CD4-positive, alpha-beta T cell (primary cell): ENCODE results near the gene AKAP12. TPM values are rescaled to one million over a fixed set of nuclear protein-coding genes. Genes with fewer than 3 reads are reported as not detected.

Experiments
- ATAC-seq: fragments of 200-7000 bp; cut with Tn5 transposase; one replicate; pipeline ENCODE4 v1.10.0; 2022; ENCODE audit warnings: mild to moderate bottlenecking; ENCODE audit not compliant: poor library complexity
- CTCF ChIA-PET: fragments of 350-600 bp; sonication (Branson Sonifier 250); formaldehyde crosslinking; loops from one replicate; lab custom pipeline; 2021; ENCODE audit warnings: antibody characterized with exemption, inconsistent platforms; lab: Charles Lee
- POLR2A ChIA-PET: fragments of 350-600 bp; sonication (Branson Sonifier 250); formaldehyde crosslinking; loops from one replicate; lab custom pipeline; 2021; ENCODE audit warnings: antibody characterized with exemption, inconsistent platforms; lab: Charles Lee
- DNase-seq, 14 experiments: peaks; one replicate each; pipeline ENCODE4 v3.0.0-alpha.2; 2013 to 2020; ENCODE audit warnings: mixed read lengths in 2 of 14
- H3K27ac ChIP-seq, 2 donors: one replicate each; pipeline versions ENCODE4 v1.5.1 to v1.7.0; 2013; ENCODE audit warnings: low read length in 2 of 2, low read depth in 1 of 2, mild to moderate bottlenecking in 1 of 2
- H3K27me3 ChIP-seq, 2 experiments: 1 replicate in 1 of 2; 2 replicates in 1 of 2; pipeline versions ENCODE4 v1.6.1 to v1.7.0; 2013; ENCODE audit warnings: low read length in 2 of 2, control low read depth in 1 of 2, mild to moderate bottlenecking in 1 of 2, moderate library complexity in 1 of 2; ENCODE audit not compliant: insufficient read depth in 2 of 2, control insufficient read depth in 1 of 2
- H3K36me3 ChIP-seq: one replicate; pipeline ENCODE4 v1.6.1; 2013; ENCODE audit warnings: low read length, control low read depth; ENCODE audit not compliant: insufficient read depth
- H3K4me1 ChIP-seq: one replicate; pipeline ENCODE4 v1.6.1; 2013; ENCODE audit warnings: low read length, control low read depth; ENCODE audit not compliant: insufficient read depth
- H3K4me3 ChIP-seq: one replicate; pipeline ENCODE4 v1.5.1; 2013; ENCODE audit warnings: mild to moderate bottlenecking, low read length, moderate library complexity
- H3K9me3 ChIP-seq, 2 experiments: 1 replicate in 1 of 2; 2 replicates in 1 of 2; pipeline versions ENCODE4 v1.6.1 to v1.7.0; 2013; ENCODE audit warnings: low read length in 2 of 2, mild to moderate bottlenecking in 2 of 2, control low read depth in 1 of 2, moderate library complexity in 1 of 2; ENCODE audit not compliant: control insufficient read depth in 1 of 2, insufficient read depth in 1 of 2
- H3K27ac Mint-ChIP-seq: one replicate; pipeline ENCODE4 v1.8.0; 2020; ENCODE audit warnings: mixed read lengths
- H3K27me3 Mint-ChIP-seq: one replicate; pipeline ENCODE4 v1.8.0; 2021; ENCODE audit warnings: mixed read lengths
- H3K36me3 Mint-ChIP-seq: one replicate; pipeline ENCODE4 v1.8.0; 2021; ENCODE audit warnings: low read depth, mixed read lengths
- H3K4me1 Mint-ChIP-seq: one replicate; pipeline ENCODE4 v1.8.0; 2021; ENCODE audit warnings: low read depth, mixed read lengths
- H3K4me3 Mint-ChIP-seq: one replicate; pipeline ENCODE4 v1.8.0; 2020; ENCODE audit warnings: mild to moderate bottlenecking, mixed read lengths
- H3K9me3 Mint-ChIP-seq: one replicate; pipeline ENCODE4 v1.8.0; 2020; ENCODE audit warnings: mixed read lengths
- intact Hi-C, 2 experiments: fragments of 100-400 bp; cut with DNase I in 1 of 2; cut with micrococcal nuclease in 1 of 2; formaldehyde crosslinking; loops; one replicate each; pipeline versions ENCODE4 v1.15.1 to v1.9.0; 2023 to 2025; cut with DNase I, micrococcal nuclease
- total RNA-seq, 174 experiments: library from RNA in 2 of 174; stranded (reverse) in 2 of 174; gene quantifications; one replicate each; pipeline ENCODE4 v1.2.3 and lab custom pipeline; 2021 to 2026
- TF ChIP-seq, protein P1 (sequence below): fragments of 200-600 bp; IDR thresholded peaks from one replicate; pipeline ENCODE4 v1.8.0; 2022; ENCODE audit warnings: antibody characterized with exemption, mild to moderate bottlenecking

AKAP12 gene
- total RNA-seq, 2 experiments from 2014 or later: 0.03 to 0.05 TPM

DNA sequence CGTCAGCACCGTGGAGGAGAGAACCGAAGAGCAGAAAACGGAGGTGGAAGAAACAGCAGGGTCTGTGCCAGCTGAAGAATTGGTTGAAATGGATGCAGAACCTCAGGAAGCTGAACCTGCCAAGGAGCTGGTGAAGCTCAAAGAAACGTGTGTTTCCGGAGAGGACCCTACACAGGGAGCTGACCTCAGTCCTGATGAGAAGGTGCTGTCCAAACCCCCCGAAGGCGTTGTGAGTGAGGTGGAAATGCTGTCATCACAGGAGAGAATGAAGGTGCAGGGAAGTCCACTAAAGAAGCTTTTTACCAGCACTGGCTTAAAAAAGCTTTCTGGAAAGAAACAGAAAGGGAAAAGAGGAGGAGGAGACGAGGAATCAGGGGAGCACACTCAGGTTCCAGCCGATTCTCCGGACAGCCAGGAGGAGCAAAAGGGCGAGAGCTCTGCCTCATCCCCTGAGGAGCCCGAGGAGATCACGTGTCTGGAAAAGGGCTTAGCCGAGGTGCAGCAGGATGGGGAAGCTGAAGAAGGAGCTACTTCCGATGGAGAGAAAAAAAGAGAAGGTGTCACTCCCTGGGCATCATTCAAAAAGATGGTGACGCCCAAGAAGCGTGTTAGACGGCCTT lies 110.0 kb downstream of the AKAP12 start:
- no peak for DNase-seq
- intact Hi-C loops: loop anchor here in 1 of 2 experiments (5.0 kb wide), 1 partner anchor 53 kb away; no protein-coding TSS in a partner anchor
- H3K36me3 ChIP-seq: no peaks in the 10 kb centered on the region
- H3K4me1 ChIP-seq: peaks cover 11% of the 10 kb centered on the region
- Mint-ChIP-seq H3K36me3 (no peaks in the 10 kb centered on the region), H3K4me1 (no peaks in the 10 kb centered on the region), H3K27me3 (no peaks in the 10 kb centered on the region), H3K9me3 (no peaks in the 10 kb centered on the region), H3K4me3 (no peak overlapping the region), H3K27ac (no peak overlapping the region)
- H3K27me3 ChIP-seq: no peaks in the 10 kb centered on the region
- ChIA-PET POLR2A (interaction anchor here (0.8 to 1.0 kb wide), 2 partner anchors 13 to 40 kb away, joined by 3 read pairs; no protein-coding TSS in a partner anchor), CTCF (interaction anchor here (1.5 kb wide), 1 partner anchor 26 kb away, joined by 4 read pairs; no protein-coding TSS in a partner anchor)
- ATAC-seq: no peak
- no peaks in the 10 kb centered on the region for H3K9me3 ChIP-seq
- H3K4me3 ChIP-seq: no peak overlapping the region
- TF ChIP-seq, protein P1, sequence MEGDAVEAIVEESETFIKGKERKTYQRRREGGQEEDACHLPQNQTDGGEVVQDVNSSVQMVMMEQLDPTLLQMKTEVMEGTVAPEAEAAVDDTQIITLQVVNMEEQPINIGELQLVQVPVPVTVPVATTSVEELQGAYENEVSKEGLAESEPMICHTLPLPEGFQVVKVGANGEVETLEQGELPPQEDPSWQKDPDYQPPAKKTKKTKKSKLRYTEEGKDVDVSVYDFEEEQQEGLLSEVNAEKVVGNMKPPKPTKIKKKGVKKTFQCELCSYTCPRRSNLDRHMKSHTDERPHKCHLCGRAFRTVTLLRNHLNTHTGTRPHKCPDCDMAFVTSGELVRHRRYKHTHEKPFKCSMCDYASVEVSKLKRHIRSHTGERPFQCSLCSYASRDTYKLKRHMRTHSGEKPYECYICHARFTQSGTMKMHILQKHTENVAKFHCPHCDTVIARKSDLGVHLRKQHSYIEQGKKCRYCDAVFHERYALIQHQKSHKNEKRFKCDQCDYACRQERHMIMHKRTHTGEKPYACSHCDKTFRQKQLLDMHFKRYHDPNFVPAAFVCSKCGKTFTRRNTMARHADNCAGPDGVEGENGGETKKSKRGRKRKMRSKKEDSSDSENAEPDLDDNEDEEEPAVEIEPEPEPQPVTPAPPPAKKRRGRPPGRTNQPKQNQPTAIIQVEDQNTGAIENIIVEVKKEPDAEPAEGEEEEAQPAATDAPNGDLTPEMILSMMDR: no peak
- no peak overlapping the region for H3K27ac ChIP-seq

DNA sequence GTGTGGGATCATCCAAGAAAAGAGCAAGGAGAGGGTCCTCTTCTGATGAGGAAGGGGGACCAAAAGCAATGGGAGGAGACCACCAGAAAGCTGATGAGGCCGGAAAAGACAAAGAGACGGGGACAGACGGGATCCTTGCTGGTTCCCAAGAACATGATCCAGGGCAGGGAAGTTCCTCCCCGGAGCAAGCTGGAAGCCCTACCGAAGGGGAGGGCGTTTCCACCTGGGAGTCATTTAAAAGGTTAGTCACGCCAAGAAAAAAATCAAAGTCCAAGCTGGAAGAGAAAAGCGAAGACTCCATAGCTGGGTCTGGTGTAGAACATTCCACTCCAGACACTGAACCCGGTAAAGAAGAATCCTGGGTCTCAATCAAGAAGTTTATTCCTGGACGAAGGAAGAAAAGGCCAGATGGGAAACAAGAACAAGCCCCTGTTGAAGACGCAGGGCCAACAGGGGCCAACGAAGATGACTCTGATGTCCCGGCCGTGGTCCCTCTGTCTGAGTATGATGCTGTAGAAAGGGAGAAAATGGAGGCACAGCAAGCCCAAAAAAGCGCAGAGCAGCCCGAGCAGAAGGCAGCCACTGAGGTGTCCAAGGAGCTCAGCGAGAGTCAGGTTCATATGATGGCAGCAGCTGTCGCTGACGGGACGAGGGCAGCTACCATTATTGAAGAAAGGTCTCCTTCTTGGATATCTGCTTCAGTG lies 110.8 kb downstream of the AKAP12 start:
- Histone ChIP-seq H3K4me3 (no peak overlapping the region), H3K36me3 (no peaks in the 10 kb centered on the region), H3K27me3 (no peaks in the 10 kb centered on the region), H3K9me3 (no peaks in the 10 kb centered on the region), H3K4me1 (peaks cover 11% of the 10 kb centered on the region), H3K27ac (no peak overlapping the region)
- H3K27me3 Mint-ChIP-seq: no peaks in the 10 kb centered on the region
- TF ChIP-seq, protein P1: no peak
- H3K36me3 Mint-ChIP-seq: no peaks in the 10 kb centered on the region
- intact Hi-C loops: loop anchor here in 1 of 2 experiments (5.0 kb wide), 1 partner anchor 52 kb away; no protein-coding TSS in a partner anchor
- no peak overlapping the region for H3K27ac Mint-ChIP-seq
- no peaks in the 10 kb centered on the region for H3K9me3 Mint-ChIP-seq
- CTCF ChIA-PET: interaction anchor here (1.5 kb wide), 1 partner anchor 26 kb away, joined by 4 read pairs; no protein-coding TSS in a partner anchor
- no peak overlapping the region for H3K4me3 Mint-ChIP-seq
- POLR2A ChIA-PET: interaction anchor here (0.8 to 1.0 kb wide), 2 partner anchors 14 to 39 kb away, joined by 3 read pairs; no protein-coding TSS in a partner anchor
- DNase-seq: no peak
- H3K4me1 Mint-ChIP-seq: no peaks in the 10 kb centered on the region
- no peak for ATAC-seq

DNA sequence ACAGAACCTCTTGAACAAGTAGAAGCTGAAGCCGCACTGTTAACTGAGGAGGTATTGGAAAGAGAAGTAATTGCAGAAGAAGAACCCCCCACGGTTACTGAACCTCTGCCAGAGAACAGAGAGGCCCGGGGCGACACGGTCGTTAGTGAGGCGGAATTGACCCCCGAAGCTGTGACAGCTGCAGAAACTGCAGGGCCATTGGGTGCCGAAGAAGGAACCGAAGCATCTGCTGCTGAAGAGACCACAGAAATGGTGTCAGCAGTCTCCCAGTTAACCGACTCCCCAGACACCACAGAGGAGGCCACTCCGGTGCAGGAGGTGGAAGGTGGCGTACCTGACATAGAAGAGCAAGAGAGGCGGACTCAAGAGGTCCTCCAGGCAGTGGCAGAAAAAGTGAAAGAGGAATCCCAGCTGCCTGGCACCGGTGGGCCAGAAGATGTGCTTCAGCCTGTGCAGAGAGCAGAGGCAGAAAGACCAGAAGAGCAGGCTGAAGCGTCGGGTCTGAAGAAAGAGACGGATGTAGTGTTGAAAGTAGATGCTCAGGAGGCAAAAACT lies 111.5 kb downstream of the AKAP12 start:
- H3K36me3 ChIP-seq: no peaks in the 10 kb centered on the region
- no peak overlapping the region for H3K4me3 Mint-ChIP-seq
- H3K27me3 Mint-ChIP-seq: no peaks in the 10 kb centered on the region
- H3K4me3 ChIP-seq: no peak overlapping the region
- no peak overlapping the region for H3K27ac ChIP-seq
- DNase-seq (no peak), ATAC-seq (no peak)
- CTCF ChIA-PET: no interaction called here
- H3K9me3 ChIP-seq: no peaks in the 10 kb centered on the region
- H3K27ac Mint-ChIP-seq: no peak overlapping the region
- H3K27me3 ChIP-seq: no peaks in the 10 kb centered on the region
- POLR2A ChIA-PET: no interaction called here
- intact Hi-C loops: loop anchor here in 1 of 2 experiments (5.0 kb wide), 1 partner anchor 51 kb away; no protein-coding TSS in a partner anchor
- TF ChIP-seq, protein P1: no peak
- H3K4me1 Mint-ChIP-seq: no peaks in the 10 kb centered on the region
- no peaks in the 10 kb centered on the region for H3K36me3 Mint-ChIP-seq
- H3K9me3 Mint-ChIP-seq: no peaks in the 10 kb centered on the region
- peaks cover 11% of the 10 kb centered on the region for H3K4me1 ChIP-seq
